Fibroblast of villous mesenchyme (primary cell): ENCODE data around the gene NOL9. TPM values are rescaled to one million over a fixed set of nuclear protein-coding genes. Genes with fewer than 3 reads are reported as not detected.

Experiments
- DNase-seq: peaks from one replicate; pipeline ENCODE4 v3.0.0-alpha.2; 2010; ENCODE audit warnings: low read depth
- H3K4me3 ChIP-seq: 2 replicates; pipeline ENCODE4 v1.5.1; 2011; ENCODE audit warnings: low read depth, mild to moderate bottlenecking, low read length
- total RNA-seq: library from RNA; depleted of rRNA; stranded (reverse); fragments of >200 nt; gene quantifications from 2 replicates; pipeline ENCODE4 v1.2.3, GENCODE V29; 2012
- TF ChIP-seq, protein P1 (sequence below): IDR thresholded peaks from 2 replicates; pipeline ENCODE4 v1.5.1; 2012; ENCODE audit warnings: low read depth, mild to moderate bottlenecking, low read length; ENCODE audit not compliant: insufficient read depth

Gene NOL9
- total RNA-seq, 1 donor = 39.3 TPM

DNA sequence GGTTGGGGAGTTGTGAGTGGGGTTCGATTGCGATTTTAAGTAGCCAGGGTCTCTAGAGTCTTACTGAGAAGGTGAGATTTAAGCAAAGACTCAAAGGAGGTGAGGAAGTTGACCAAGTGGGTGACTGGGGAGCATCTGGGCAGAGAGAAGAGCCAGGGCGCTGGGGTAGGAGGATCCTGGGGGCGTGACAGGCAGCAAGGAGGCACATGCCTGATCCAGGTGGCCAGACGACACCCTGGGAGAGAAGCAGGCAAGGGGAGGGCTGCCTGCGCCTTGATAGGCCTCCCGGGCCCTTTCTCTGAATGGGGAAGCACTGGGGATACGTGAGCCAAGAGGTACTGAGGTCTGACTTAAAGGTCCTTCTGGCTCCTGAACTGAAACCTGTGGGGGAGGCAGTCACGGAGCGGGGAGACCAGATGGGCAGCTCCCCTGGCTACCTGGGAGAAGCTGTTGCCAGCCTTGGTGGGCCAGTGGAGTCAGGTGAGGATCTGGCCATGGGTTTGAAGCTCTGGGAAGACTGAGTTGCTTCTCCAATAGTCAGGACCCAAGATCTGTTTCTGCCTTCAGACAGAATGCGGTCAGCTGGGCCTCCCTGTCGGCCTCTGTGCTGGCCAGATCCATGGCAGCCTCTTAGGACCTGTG lies 30.9 kb upstream of the NOL9 start:
- no peak for DNase-seq
- no peak overlapping the region for H3K4me3 ChIP-seq

DNA sequence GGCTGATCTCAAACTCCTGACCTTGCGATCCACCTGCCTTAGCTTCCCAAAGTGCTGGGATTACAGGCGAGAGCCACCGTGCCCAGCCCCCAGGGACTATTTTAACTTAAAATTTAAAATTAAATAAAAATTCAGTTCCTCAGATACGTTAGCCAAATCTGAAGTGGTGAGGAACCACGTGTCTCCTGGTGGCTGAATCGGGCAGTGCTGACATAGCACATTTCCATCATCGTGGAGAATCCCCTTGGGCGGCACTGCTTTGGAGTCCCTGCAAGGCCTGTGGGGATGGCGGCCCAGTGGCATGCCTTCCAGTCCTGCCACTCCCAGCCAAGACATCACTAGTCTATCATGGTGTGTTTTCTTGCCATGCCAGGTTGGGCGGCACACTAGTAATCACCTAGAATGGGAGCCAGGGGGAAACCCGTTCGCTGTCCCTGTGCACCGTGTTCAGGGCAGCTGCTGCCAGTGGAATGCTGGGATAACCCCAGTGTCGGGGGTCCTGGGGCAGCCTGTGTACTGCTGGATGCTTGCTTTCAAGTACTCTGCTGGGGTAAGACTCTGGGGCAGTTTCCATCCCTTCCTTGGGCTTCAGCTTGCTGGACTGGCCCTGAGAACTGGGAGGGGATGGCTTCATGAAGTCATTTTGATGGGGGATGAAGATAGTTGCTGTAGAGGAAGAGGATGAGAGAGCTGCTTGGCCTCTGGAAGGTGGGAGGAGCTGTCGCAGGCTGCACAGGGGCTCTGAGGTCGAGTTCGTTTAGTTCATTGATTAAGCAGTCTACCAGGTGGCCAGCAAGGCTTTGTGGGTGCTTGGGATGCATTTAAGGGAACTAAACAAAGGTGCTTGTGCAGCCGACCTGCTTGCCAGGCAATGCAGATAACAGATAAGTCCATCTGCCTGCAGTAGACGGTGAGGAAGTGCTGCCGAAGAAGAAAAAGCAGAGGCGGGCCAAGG lies 30.1 kb upstream of the NOL9 start:
- TF ChIP-seq, protein P1, sequence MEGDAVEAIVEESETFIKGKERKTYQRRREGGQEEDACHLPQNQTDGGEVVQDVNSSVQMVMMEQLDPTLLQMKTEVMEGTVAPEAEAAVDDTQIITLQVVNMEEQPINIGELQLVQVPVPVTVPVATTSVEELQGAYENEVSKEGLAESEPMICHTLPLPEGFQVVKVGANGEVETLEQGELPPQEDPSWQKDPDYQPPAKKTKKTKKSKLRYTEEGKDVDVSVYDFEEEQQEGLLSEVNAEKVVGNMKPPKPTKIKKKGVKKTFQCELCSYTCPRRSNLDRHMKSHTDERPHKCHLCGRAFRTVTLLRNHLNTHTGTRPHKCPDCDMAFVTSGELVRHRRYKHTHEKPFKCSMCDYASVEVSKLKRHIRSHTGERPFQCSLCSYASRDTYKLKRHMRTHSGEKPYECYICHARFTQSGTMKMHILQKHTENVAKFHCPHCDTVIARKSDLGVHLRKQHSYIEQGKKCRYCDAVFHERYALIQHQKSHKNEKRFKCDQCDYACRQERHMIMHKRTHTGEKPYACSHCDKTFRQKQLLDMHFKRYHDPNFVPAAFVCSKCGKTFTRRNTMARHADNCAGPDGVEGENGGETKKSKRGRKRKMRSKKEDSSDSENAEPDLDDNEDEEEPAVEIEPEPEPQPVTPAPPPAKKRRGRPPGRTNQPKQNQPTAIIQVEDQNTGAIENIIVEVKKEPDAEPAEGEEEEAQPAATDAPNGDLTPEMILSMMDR = peak; percentile 10
- DNase-seq = no peak
- H3K4me3 ChIP-seq = no peak overlapping the region

More for the DNA sequence above, 30.9 kb upstream of the NOL9 start:
- TF ChIP-seq, protein P1 = no peak

DNA sequence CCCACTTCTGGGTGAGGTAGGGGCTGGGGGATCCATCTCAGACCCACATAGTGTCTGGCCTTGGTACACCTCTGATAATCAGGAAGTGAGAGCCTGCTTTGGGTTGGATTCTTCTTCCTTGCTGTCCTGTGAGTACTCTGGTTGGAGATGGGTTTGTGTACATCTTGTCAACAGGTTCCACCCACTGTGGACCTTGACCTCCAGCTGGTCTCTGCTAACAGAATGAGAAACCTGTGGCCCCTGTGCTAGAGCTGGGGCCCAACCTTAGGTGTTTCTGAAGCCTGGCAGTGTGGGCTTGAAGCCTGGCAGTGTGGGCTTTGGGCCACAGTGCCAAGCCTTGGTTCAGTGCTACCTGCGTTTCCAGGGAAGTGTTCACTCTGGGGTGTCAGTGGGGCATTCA lies 28.1 kb upstream of the NOL9 start:
- TF ChIP-seq, protein P1 = no peak
- no peak for DNase-seq
- H3K4me3 ChIP-seq = no peak overlapping the region

DNA sequence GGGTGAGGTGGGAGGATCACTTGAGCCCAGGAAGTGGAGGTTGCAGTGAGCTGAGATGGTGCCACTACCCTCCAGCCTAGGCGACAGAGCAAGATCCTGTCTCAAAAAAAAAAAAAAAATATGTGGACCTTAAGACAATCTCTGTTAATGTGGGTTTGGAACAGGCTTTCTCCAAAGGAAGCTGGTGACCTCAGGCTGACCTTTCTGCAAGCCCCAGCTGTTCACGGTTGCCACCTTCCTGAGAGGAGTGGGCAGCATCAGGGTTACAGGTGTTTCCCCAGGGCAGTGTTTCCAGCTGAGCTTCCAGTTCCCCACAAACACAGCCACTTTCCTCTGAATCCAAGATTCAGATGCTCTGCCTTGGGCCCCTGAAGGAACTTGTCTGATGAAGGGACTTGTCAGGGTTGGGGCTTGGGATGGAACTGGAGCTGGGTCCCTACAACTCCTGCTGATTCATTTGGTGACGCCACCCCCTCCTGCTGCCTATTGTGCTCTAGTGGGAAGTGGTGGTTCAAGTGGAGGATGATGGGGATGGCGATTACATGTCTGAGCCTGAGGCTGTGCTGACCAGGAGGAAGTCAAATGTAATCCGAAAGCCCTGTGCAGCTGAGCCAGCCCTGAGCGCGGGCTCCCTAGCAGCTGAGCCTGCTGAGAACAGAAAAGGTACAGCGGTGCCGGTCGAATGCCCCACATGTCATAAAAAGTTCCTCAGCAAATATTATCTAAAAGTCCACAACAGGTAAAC lies 27.4 kb upstream of the NOL9 start:
- TF ChIP-seq, protein P1 = no peak
- H3K4me3 ChIP-seq = no peak overlapping the region
- DNase-seq = no peak

DNA sequence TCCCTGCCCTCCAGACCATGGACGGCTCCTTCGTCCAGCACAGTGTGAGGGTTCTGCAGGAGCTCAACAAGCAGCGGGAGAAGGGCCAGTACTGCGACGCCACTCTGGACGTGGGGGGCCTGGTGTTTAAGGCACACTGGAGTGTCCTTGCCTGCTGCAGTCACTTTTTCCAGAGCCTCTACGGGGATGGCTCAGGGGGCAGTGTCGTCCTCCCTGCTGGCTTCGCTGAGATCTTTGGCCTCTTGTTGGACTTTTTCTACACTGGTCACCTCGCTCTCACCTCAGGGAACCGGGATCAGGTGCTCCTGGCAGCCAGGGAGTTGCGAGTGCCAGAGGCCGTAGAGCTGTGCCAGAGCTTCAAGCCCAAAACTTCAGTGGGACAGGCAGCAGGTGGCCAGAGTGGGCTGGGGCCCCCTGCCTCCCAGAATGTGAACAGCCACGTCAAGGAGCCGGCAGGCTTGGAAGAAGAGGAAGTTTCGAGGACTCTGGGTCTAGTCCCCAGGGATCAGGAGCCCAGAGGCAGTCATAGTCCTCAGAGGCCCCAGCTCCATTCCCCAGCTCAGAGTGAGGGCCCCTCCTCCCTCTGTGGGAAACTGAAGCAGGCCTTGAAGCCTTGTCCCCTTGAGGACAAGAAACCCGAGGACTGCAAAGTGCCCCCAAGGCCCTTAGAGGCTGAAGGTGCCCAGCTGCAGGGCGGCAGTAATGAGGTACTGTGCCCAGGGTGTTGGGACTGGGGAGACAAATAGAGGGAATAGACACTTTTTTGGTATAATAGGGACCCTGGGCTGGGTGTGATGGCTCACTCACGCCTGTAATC lies 26.5 kb upstream of the NOL9 start:
- TF ChIP-seq, protein P1 = peak; percentile 23
- DNase-seq = peak; percentile 4
- H3K4me3 ChIP-seq = peak overlapping the region; percentile 80

DNA sequence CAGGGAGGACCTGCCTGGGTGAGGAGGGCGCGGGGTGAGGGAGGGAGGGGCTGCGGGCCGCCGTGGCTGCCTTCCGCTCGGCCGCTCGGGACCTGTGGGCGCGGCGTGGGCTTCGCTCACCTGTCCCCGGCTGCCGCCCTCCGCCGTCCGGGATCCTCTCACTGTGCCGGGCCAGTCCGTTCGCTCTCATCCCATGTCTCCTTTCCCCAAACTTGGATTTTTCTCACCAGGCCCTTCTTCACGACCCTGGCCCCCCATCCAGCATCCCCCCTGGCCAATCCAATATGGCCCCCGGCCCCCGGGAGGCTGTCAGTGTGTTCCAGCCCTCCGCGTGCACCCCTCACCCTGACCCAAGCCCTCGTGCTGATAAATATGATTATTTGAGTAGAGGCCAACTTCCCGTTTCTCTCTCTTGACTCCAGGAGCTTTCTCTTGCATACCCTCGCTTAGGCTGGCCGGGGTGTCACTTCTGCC lies 25.8 kb upstream of the NOL9 start:
- peak; percentile 16 for DNase-seq
- TF ChIP-seq, protein P1 = no peak
- peak overlapping the region; percentile 80 for H3K4me3 ChIP-seq
